HL-60 (cell line): ENCODE data around the gene DNAJB6.

Experiments used
- DNase-seq, 2 experiments: peaks; one replicate each; pipeline ENCODE4 v3.0.0-alpha.2; 2010 to 2020; ENCODE audit warnings: low read depth in 1 of 2, low spot score in 1 of 2
- H3K27ac ChIP-seq: fragments of 250-450 bp; sonication (Bioruptor Pico); replicated peaks from 2 replicates; pipeline ENCODE4 v1.5.1; 2020; ENCODE audit warnings: mild to moderate bottlenecking, moderate library complexity
- H3K27me3 ChIP-seq: fragments of 250-450 bp; sonication (Bioruptor Pico); 2 replicates; pipeline ENCODE4 v1.5.1; 2021; ENCODE audit warnings: mild to moderate bottlenecking, moderate library complexity; ENCODE audit not compliant: insufficient read depth, poor library complexity, severe bottlenecking
- H3K4me3 ChIP-seq: replicated peaks from 2 replicates; pipeline ENCODE4 v1.5.1; 2011; ENCODE audit warnings: mild to moderate bottlenecking, control low read depth, low read length; ENCODE audit not compliant: insufficient read depth
- CTCF ChIP-seq: IDR thresholded peaks from one replicate; pipeline ENCODE4 v1.5.1; 2011; ENCODE audit warnings: low read length, control low read depth, inconsistent platforms; ENCODE audit not compliant: insufficient read depth
- GABPA ChIP-seq: IDR thresholded peaks from 2 replicates; pipeline ENCODE4 v1.6.1; 2012; ENCODE audit warnings: low read depth
- POLR2AphosphoS5 ChIP-seq: IDR thresholded peaks from 2 replicates; pipeline ENCODE4 v1.6.1; 2012; ENCODE audit warnings: low read depth
- REST ChIP-seq: IDR thresholded peaks from 2 replicates; pipeline ENCODE4 v1.6.1; 2012; ENCODE audit warnings: low read depth; ENCODE audit not compliant: insufficient replicate concordance
- SPI1 ChIP-seq: IDR thresholded peaks from 2 replicates; pipeline ENCODE4 v1.6.1; 2012; ENCODE audit warnings: low read depth, mild to moderate bottlenecking, borderline replicate concordance

The DNAJB6 gene

GRCh38 chr7:157465891-157466866 is 129.4 kb downstream of the DNAJB6 start:
- TF ChIP-seq SPI1: no peak
- no peak for TF ChIP-seq POLR2AphosphoS5
- no peak for TF ChIP-seq GABPA
- TF ChIP-seq REST: no peak
- TF ChIP-seq CTCF: no peak
- Histone ChIP-seq H3K27ac (no peak overlapping the region), H3K4me3 (no peak overlapping the region), H3K27me3 (no peaks in the 10 kb centered on the region)
- no peak for DNase-seq

- TF ChIP-seq SPI1: no peak
- no peak for TF ChIP-seq CTCF
- TF ChIP-seq POLR2AphosphoS5: no peak
- TF ChIP-seq REST: no peak
- TF ChIP-seq GABPA: no peak
- DNase-seq: no peak
- H3K4me3 ChIP-seq: no peak overlapping the region
- no peaks in the 10 kb centered on the region for H3K27me3 ChIP-seq
- H3K27ac ChIP-seq: no peak overlapping the region
These were observed 130.1 kb downstream of the DNAJB6 start for GRCh38 chr7:157466867-157467261.
